HL-60 (cell line): ENCODE results near the gene PAPPA2.

ENCODE experiments used
- GABPA ChIP-seq: IDR thresholded peaks from 2 replicates; pipeline ENCODE4 v1.6.1; 2012; ENCODE audit warnings: low read depth
- POLR2AphosphoS5 ChIP-seq: IDR thresholded peaks from 2 replicates; pipeline ENCODE4 v1.6.1; 2012; ENCODE audit warnings: low read depth
- TF ChIP-seq, protein P1 (sequence below): IDR thresholded peaks from one replicate; pipeline ENCODE4 v1.5.1; 2011; ENCODE audit warnings: low read length, control low read depth, inconsistent platforms; ENCODE audit not compliant: insufficient read depth
- TF ChIP-seq, protein P2 (sequence below): IDR thresholded peaks from 2 replicates; pipeline ENCODE4 v1.6.1; 2012; ENCODE audit warnings: low read depth; ENCODE audit not compliant: insufficient replicate concordance

DNA sequence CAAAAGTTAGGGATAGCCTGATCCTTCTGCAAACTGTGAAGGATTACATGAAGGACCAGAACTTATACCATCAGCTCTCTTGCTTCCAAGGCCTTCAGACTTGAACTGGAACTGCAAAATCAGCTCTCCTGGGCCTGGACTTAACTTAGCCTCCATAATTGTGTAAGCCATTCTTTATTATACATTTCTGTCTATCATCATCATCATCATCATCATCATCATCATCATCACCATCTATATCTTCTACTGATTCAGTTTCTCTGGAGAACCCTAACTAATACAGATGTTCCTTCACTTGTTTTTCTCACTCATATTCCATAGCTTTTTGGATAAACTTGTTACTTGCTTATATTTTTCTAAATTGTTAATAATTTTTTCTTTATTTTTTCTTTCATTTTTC is 50.0 kb downstream of the PAPPA2 start:
- no peak for TF ChIP-seq POLR2AphosphoS5
- TF ChIP-seq, protein P1, sequence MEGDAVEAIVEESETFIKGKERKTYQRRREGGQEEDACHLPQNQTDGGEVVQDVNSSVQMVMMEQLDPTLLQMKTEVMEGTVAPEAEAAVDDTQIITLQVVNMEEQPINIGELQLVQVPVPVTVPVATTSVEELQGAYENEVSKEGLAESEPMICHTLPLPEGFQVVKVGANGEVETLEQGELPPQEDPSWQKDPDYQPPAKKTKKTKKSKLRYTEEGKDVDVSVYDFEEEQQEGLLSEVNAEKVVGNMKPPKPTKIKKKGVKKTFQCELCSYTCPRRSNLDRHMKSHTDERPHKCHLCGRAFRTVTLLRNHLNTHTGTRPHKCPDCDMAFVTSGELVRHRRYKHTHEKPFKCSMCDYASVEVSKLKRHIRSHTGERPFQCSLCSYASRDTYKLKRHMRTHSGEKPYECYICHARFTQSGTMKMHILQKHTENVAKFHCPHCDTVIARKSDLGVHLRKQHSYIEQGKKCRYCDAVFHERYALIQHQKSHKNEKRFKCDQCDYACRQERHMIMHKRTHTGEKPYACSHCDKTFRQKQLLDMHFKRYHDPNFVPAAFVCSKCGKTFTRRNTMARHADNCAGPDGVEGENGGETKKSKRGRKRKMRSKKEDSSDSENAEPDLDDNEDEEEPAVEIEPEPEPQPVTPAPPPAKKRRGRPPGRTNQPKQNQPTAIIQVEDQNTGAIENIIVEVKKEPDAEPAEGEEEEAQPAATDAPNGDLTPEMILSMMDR: no peak
- TF ChIP-seq, protein P2, sequence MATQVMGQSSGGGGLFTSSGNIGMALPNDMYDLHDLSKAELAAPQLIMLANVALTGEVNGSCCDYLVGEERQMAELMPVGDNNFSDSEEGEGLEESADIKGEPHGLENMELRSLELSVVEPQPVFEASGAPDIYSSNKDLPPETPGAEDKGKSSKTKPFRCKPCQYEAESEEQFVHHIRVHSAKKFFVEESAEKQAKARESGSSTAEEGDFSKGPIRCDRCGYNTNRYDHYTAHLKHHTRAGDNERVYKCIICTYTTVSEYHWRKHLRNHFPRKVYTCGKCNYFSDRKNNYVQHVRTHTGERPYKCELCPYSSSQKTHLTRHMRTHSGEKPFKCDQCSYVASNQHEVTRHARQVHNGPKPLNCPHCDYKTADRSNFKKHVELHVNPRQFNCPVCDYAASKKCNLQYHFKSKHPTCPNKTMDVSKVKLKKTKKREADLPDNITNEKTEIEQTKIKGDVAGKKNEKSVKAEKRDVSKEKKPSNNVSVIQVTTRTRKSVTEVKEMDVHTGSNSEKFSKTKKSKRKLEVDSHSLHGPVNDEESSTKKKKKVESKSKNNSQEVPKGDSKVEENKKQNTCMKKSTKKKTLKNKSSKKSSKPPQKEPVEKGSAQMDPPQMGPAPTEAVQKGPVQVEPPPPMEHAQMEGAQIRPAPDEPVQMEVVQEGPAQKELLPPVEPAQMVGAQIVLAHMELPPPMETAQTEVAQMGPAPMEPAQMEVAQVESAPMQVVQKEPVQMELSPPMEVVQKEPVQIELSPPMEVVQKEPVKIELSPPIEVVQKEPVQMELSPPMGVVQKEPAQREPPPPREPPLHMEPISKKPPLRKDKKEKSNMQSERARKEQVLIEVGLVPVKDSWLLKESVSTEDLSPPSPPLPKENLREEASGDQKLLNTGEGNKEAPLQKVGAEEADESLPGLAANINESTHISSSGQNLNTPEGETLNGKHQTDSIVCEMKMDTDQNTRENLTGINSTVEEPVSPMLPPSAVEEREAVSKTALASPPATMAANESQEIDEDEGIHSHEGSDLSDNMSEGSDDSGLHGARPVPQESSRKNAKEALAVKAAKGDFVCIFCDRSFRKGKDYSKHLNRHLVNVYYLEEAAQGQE: no peak
- no peak for TF ChIP-seq GABPA
